HG02763 (cell line): ENCODE measurements around the gene GEMIN5.
"Not testable (repeated sequence)": the region's sequence is repeated elsewhere in the genome, so short reads cannot be mapped to it uniquely, and the experiment has no call there.

Experiments used
- ATAC-seq: cut with Tn5 transposase; IDR thresholded peaks from one replicate; pipeline ENCODE4 v1.9.1; 2021; ENCODE audit warnings: mild to moderate bottlenecking, moderate library complexity; ENCODE audit not compliant: unreplicated experiment

The GEMIN5 gene

GRCh38 chr5:154940772-154941620 is 3.0 kb upstream of the GEMIN5 start, which contains the start of gene MRPL22:
TSS of gene MRPL22 (plus strand) at chr5:154941073. CDS start at chr5:154941111, 38 bp downstream.
- peak; percentile 64 for ATAC-seq

GRCh38 chr5:154940375-154940771 is 2.4 kb upstream of the GEMIN5 start:
- ATAC-seq, result no peak

GRCh38 chr5:154939387-154939786 is 1.4 kb upstream of the GEMIN5 start:
- not testable (repeated sequence) for ATAC-seq

GRCh38 chr5:154937186-154937717 is 759 bp downstream of the GEMIN5 start:
- ATAC-seq, result no peak

- ATAC-seq, result no peak
Measured at GRCh38 chr5:154934881-154935280, 3.1 kb downstream of the GEMIN5 start.

- ATAC-seq, result no peak
Measured at GRCh38 chr5:154933537-154933936, 4.5 kb downstream of the GEMIN5 start.

GRCh38 chr5:154923441-154924430 is 14.3 kb downstream of the GEMIN5 start:
- ATAC-seq, result no peak

- ATAC-seq, result no peak
Measured at GRCh38 chr5:154917757-154918156, 20.3 kb downstream of the GEMIN5 start.

GRCh38 chr5:154916874-154917273 is 21.1 kb downstream of the GEMIN5 start:
- ATAC-seq, result no peak

GRCh38 chr5:154905601-154906000 is 32.4 kb downstream of the GEMIN5 start:
- ATAC-seq, result not testable (repeated sequence)

GRCh38 chr5:154901913-154902312 is 36.1 kb downstream of the GEMIN5 start:
- ATAC-seq, result no peak

- no peak for ATAC-seq
Measured at GRCh38 chr5:154901276-154901675, 36.7 kb downstream of the GEMIN5 start.

GRCh38 chr5:154900066-154900465 is 37.9 kb downstream of the GEMIN5 start:
- ATAC-seq, result no peak

GRCh38 chr5:154899151-154899816 is 38.7 kb downstream of the GEMIN5 start:
- no peak for ATAC-seq

- ATAC-seq, result no peak
Measured at GRCh38 chr5:154898210-154898609, 39.8 kb downstream of the GEMIN5 start.

- no peak for ATAC-seq
Measured at GRCh38 chr5:154896562-154897165, 41.3 kb downstream of the GEMIN5 start.

GRCh38 chr5:154895606-154896561 is 42.1 kb downstream of the GEMIN5 start:
- ATAC-seq, result no peak

- no peak for ATAC-seq
Measured at GRCh38 chr5:154893381-154893780, 44.6 kb downstream of the GEMIN5 start.

GRCh38 chr5:154892369-154892771 is 45.6 kb downstream of the GEMIN5 start:
- ATAC-seq, result no peak
